Right lobe of liver (tissue), 6 donors: ENCODE measurements around the gene NDFIP2. TPM values are rescaled to one million over a fixed set of nuclear protein-coding genes. Genes with fewer than 3 reads are reported as not detected.

Experiments used
- ATAC-seq, 4 donors: fragments of 200-7000 bp; cut with Tn5 transposase; one replicate each; pipeline ENCODE4 v1.9.1; 2020; ENCODE audit warnings: mild to moderate bottlenecking in 4 of 4, moderate library complexity in 4 of 4
- DNase-seq, 3 donors: peaks; one replicate each; pipeline ENCODE4 v3.0.0-alpha.2; 2020
- H3K27ac ChIP-seq, 3 donors: fragments of 200-600 bp; one replicate each; pipeline ENCODE4 v1.8.0; 2022
- H3K27me3 ChIP-seq, 2 donors: fragments of 200-600 bp; one replicate each; pipeline ENCODE4 v1.8.0; 2022
- H3K36me3 ChIP-seq, 4 donors: fragments of 200-600 bp; sonication (generic) in 1 of 4; one replicate each; pipeline versions ENCODE4 v1.5.1 to v1.8.0; 2017 to 2022; ENCODE audit warnings: control low read depth in 1 of 4
- H3K4me1 ChIP-seq, 4 donors: fragments of 200-600 bp; sonication (generic) in 1 of 4; one replicate each; pipeline versions ENCODE4 v1.5.1 to v1.8.0; 2017 to 2022; ENCODE audit warnings: control low read depth in 1 of 4
- H3K4me3 ChIP-seq, 3 donors: fragments of 200-600 bp; one replicate each; pipeline ENCODE4 v1.8.0; 2022
- H3K9me3 ChIP-seq, 4 donors: fragments of 200-600 bp; sonication (generic) in 1 of 4; one replicate each; pipeline versions ENCODE4 v1.5.1 to v1.8.0; 2017 to 2022; ENCODE audit warnings: control low read depth in 1 of 4
- POLR2A ChIP-seq: fragments of 450-650 bp; IDR thresholded peaks from one replicate; pipeline ENCODE4 v1.6.1; 2017; ENCODE audit warnings: antibody characterized with exemption, mild to moderate bottlenecking
- whole genome bisulfite sequencing: methylation state at CpG from one replicate; pipeline ENCODE4 v1.1.6; 2018; ENCODE audit warnings: low coverage, low lambda C conversion rate; ENCODE audit not compliant: insufficient coverage; ENCODE audit errors: missing lambda C conversion rate; 5-methylcytosine and 5-hydroxymethylcytosine counted together
- intact Hi-C, 2 donors: fragments of 100-400 bp; cut with DNase I; formaldehyde crosslinking; loops; one replicate each; pipeline versions ENCODE4 v1.11.2 to v1.14.1; 2022
- total RNA-seq, 6 experiments: library from RNA; depleted of rRNA in 2 of 6; stranded (reverse); fragments of >200 nt in 2 of 6; fragmentation: NEBNext Ultra II Directional in 3 of 6; extraction: Animal tissue kit (Norgen Biotek cat#: 25700) in 3 of 6; gene quantifications; one replicate each; pipeline versions ENCODE4 v1.1.0 to v1.2.4, GENCODE V29; 2016 to 2023
- TF ChIP-seq, protein P1 (sequence below), 4 donors: fragments of 200-600 bp in 3 of 4; fragments of 450-650 bp in 1 of 4; IDR thresholded peaks; one replicate each; pipeline versions ENCODE4 v1.5.1 to v1.8.0; 2016 to 2022; ENCODE audit warnings: antibody characterized with exemption in 4 of 4, mild to moderate bottlenecking in 2 of 4
- donor health status: DM: no; HTN: yes; CAD: no.
- donor health status: DM: no; HTN: no; CAD: no.
- donor health status: DM: no; HTN: no; CAD: no.
- donor health status: DM: no; HTN: yes; CAD: no.
- donor health status: DM: no; HTN: yes; CAD: no.

Gene NDFIP2
- total RNA-seq, 6 experiments from 2014 or later, result 20.3 to 32.7 (median 27.5) TPM

DNA sequence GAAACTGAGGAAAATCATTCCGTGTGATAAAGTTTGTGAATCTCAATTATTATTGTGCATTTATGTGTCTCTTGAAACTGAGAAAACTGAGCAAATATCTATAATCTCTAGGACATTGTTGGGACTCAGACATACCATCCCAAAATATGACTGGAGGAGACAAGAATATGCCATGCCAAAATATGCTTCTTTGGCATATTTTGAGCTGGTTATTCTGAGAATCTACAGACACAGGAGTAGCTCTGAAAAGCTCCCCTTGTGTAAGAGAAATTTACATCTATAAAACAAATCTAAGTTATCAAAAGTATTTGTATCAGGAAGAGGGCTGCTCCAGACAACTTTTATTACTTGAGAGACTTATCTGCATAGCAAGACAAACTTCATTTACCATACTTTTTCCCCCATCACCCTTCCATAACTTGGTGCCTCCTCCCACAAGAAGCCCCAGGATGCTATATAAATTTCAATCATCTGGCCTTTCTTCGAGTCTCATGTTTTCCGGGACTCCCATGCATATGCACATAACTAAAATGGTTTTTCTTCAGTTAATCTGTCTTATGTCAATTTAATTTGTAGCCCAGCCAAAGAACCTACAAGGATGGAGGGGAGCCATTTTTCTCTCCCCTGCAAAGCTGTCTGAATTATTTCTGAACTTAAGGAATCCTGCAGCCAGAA, 28.6 kb upstream of the NDFIP2 start:
- Histone ChIP-seq H3K4me3 (no peak overlapping the region), H3K27me3 (no peaks in the 10 kb centered on the region), H3K36me3 (no peaks in the 10 kb centered on the region), H3K9me3 (no peaks in the 10 kb centered on the region), H3K27ac (no peak overlapping the region), H3K4me1 (no peaks in the 10 kb centered on the region)
- TF ChIP-seq, protein P1, sequence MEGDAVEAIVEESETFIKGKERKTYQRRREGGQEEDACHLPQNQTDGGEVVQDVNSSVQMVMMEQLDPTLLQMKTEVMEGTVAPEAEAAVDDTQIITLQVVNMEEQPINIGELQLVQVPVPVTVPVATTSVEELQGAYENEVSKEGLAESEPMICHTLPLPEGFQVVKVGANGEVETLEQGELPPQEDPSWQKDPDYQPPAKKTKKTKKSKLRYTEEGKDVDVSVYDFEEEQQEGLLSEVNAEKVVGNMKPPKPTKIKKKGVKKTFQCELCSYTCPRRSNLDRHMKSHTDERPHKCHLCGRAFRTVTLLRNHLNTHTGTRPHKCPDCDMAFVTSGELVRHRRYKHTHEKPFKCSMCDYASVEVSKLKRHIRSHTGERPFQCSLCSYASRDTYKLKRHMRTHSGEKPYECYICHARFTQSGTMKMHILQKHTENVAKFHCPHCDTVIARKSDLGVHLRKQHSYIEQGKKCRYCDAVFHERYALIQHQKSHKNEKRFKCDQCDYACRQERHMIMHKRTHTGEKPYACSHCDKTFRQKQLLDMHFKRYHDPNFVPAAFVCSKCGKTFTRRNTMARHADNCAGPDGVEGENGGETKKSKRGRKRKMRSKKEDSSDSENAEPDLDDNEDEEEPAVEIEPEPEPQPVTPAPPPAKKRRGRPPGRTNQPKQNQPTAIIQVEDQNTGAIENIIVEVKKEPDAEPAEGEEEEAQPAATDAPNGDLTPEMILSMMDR (IDR thresholded peaks at IDR 0.05), result no peak
- TF ChIP-seq POLR2A, result no peak
- WGBS, result 53% methylated on average over 3 of the region's 3 CpGs
- DNase-seq, result no peak
- no peak for ATAC-seq
- intact Hi-C loops, result no loop called here

DNA sequence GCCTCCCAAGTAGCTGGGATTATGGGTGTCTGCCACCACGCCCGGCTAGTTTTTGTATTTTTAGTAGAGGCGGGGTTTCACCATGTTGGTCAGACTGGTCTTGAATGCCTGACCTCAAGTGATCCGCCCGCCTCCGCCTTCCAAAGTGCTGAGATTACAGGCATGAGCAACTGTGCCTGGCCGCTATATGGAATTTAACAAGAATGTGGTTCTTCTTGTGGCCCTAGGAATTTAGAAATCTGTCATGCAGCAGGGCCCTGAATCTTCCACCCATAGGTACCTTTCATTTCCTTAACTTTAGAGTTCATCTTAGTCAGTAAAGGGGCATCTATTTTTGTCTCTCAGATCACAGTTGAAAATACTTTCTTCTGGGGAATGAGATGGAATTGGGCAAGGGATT, 25.6 kb upstream of the NDFIP2 start:
- Histone ChIP-seq H3K36me3 (no peaks in the 10 kb centered on the region), H3K4me1 (no peaks in the 10 kb centered on the region), H3K9me3 (no peaks in the 10 kb centered on the region), H3K4me3 (no peak overlapping the region), H3K27ac (no peak overlapping the region), H3K27me3 (no peaks in the 10 kb centered on the region)
- DNase-seq (no peak), ATAC-seq (no peak)
- TF ChIP-seq, protein P1 (IDR thresholded peaks at IDR 0.05), result no peak
- TF ChIP-seq POLR2A, result no peak
- intact Hi-C loops, result no loop called here
- WGBS, result 83% methylated on average over 2 of the region's 7 CpGs

DNA sequence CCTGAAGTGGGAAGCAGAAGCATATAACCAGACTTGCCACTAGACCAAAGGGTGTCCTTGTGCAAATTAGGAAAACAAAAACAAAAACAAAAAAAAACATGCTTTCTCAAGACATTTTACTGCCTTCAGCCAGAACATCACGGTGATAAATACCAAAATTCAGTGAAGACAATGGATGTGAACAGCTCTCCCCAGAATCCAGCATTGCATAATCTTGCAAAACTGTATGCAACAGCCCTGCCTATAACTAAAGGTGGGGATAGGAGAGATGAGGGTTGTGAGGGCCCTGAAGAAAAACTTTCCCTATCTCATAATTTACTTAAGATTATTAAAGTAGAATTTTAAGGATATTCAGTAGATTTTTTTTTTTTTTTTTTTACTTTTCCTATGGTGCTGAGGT, 24.9 kb upstream of the NDFIP2 start:
- no peaks in the 10 kb centered on the region for H3K9me3 ChIP-seq
- H3K36me3 ChIP-seq, result no peaks in the 10 kb centered on the region
- no peak for DNase-seq
- H3K27ac ChIP-seq, result no peak overlapping the region
- intact Hi-C loops, result no loop called here
- no peaks in the 10 kb centered on the region for H3K4me1 ChIP-seq
- H3K4me3 ChIP-seq, result no peak overlapping the region
- TF ChIP-seq, protein P1 (IDR thresholded peaks at IDR 0.05), result no peak
- TF ChIP-seq POLR2A, result no peak
- no peak for ATAC-seq
- no peaks in the 10 kb centered on the region for H3K27me3 ChIP-seq
- WGBS, result 75% methylated on average over 1 of the region's 1 CpG

DNA sequence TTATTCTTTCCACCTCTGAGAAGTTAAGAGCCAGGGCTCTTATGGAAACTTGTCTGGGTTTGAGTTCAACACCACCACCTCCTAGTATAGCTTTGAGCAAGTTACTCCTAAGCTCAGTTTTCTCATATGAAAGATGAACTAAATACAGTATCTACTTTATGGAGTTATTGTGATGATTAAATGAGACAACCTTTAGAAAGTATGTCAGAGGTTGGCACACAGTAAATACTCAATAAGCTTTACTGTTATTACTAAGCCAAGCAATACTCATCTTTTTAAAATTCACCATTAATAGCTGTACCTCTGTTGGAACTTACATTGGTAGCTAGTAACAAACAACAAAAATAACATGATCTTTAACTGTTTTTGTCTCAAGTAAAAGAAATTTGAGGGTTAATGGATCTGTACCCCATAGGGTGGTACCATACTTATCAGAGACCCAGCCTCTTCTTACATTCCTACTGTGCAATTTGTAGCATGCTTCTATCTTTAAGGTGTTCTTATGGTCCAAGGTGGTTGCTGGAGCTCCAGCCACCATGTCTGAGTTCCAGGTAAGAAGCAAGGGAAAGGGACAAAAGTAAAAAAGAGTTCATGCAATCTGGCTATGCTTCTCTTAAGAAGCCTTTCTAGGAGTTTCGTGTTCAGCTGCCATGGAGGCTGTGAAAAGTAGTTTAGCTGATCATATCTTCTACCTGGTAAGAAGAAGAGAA, 24.1 kb upstream of the NDFIP2 start:
- Histone ChIP-seq H3K27ac (no peak overlapping the region), H3K36me3 (no peaks in the 10 kb centered on the region), H3K27me3 (no peaks in the 10 kb centered on the region), H3K9me3 (no peaks in the 10 kb centered on the region), H3K4me1 (no peaks in the 10 kb centered on the region), H3K4me3 (no peak overlapping the region)
- 67% methylated on average over 1 of the region's 1 CpG for WGBS
- DNase-seq, result no peak
- intact Hi-C loops, result no loop called here
- no peak for TF ChIP-seq POLR2A
- TF ChIP-seq, protein P1 (IDR thresholded peaks at IDR 0.05), result no peak
- ATAC-seq, result no peak
